ENCODE measurements around the gene AFTPH. TPM values are rescaled to one million over a fixed set of nuclear protein-coding genes. Genes with fewer than 3 reads are reported as not detected.

AFTPH gene
- total RNA-seq, 2 experiments from 2014 or later, result 24.2 to 24.3 TPM

GRCh38 chr2:64609942-64610281, 85.8 kb downstream of the AFTPH start:
- POLR2A ChIA-PET, result interaction anchor here (0.9 to 5.4 kb wide), 6 partner anchors 35 to 141 kb away, joined by 3 to 32 read pairs (median 4); partner anchors contain the start of genes AFTPH and SERTAD2
- Histone ChIP-seq H3K4me3 (ENCODE audit: low read length) (peak overlapping the region; percentile 66), H3K27ac (ENCODE audit: low read depth in 1 of 2, low read length in 2 of 2) (no peak overlapping the region), H3K9me3 (ENCODE audit: control insufficient read depth in 1 of 2, insufficient read depth in 1 of 2, low read length in 2 of 2) (no peaks in the 10 kb centered on the region), H3K27me3 (ENCODE audit: control insufficient read depth in 1 of 2, insufficient read depth in 2 of 2, low read length in 2 of 2) (no peaks in the 10 kb centered on the region), H3K36me3 (ENCODE audit: insufficient read depth, low read length) (no peaks in the 10 kb centered on the region), H3K4me1 (ENCODE audit: insufficient read depth, low read length) (peaks cover 41% of the 10 kb centered on the region)
- no peak for DNase-seq
- H3K27ac Mint-ChIP-seq, result peak overlapping the region; percentile 72
- no peaks in the 10 kb centered on the region for H3K27me3 Mint-ChIP-seq
- TF ChIP-seq, protein P1, sequence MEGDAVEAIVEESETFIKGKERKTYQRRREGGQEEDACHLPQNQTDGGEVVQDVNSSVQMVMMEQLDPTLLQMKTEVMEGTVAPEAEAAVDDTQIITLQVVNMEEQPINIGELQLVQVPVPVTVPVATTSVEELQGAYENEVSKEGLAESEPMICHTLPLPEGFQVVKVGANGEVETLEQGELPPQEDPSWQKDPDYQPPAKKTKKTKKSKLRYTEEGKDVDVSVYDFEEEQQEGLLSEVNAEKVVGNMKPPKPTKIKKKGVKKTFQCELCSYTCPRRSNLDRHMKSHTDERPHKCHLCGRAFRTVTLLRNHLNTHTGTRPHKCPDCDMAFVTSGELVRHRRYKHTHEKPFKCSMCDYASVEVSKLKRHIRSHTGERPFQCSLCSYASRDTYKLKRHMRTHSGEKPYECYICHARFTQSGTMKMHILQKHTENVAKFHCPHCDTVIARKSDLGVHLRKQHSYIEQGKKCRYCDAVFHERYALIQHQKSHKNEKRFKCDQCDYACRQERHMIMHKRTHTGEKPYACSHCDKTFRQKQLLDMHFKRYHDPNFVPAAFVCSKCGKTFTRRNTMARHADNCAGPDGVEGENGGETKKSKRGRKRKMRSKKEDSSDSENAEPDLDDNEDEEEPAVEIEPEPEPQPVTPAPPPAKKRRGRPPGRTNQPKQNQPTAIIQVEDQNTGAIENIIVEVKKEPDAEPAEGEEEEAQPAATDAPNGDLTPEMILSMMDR (IDR thresholded peaks at IDR 0.05), result no peak
- no peak for ATAC-seq (ENCODE audit: poor library complexity)
- H3K4me1 Mint-ChIP-seq (ENCODE audit: low read depth), result peaks cover 26% of the 10 kb centered on the region
- no peaks in the 10 kb centered on the region for H3K9me3 Mint-ChIP-seq
- peak overlapping the region; percentile 89 for H3K4me3 Mint-ChIP-seq
- CTCF ChIA-PET, result interaction anchor here (0.9 to 1.5 kb wide), 11 partner anchors 12 to 279 kb away, joined by 3 to 7 read pairs (median 4); partner anchors contain the start of gene SERTAD2
- H3K36me3 Mint-ChIP-seq (ENCODE audit: low read depth), result no peaks in the 10 kb centered on the region
- intact Hi-C loops (cut with DNase I, micrococcal nuclease), result loop anchor here in 1 of 2 experiments (5.0 kb wide), 1 partner anchor 37 kb away; no protein-coding TSS in a partner anchor

- Histone ChIP-seq H3K27ac (ENCODE audit: low read depth in 1 of 2, low read length in 2 of 2) (no peak overlapping the region), H3K4me1 (ENCODE audit: insufficient read depth, low read length) (peaks cover 41% of the 10 kb centered on the region), H3K27me3 (ENCODE audit: control insufficient read depth in 1 of 2, insufficient read depth in 2 of 2, low read length in 2 of 2) (no peaks in the 10 kb centered on the region), H3K4me3 (ENCODE audit: low read length) (no peak overlapping the region), H3K9me3 (ENCODE audit: control insufficient read depth in 1 of 2, insufficient read depth in 1 of 2, low read length in 2 of 2) (no peaks in the 10 kb centered on the region), H3K36me3 (ENCODE audit: insufficient read depth, low read length) (no peaks in the 10 kb centered on the region)
- H3K4me3 Mint-ChIP-seq, result peak overlapping the region; percentile 89
- H3K27me3 Mint-ChIP-seq, result no peaks in the 10 kb centered on the region
- TF ChIP-seq, protein P1 (IDR thresholded peaks at IDR 0.05), result no peak
- H3K9me3 Mint-ChIP-seq, result no peaks in the 10 kb centered on the region
- H3K36me3 Mint-ChIP-seq (ENCODE audit: low read depth), result no peaks in the 10 kb centered on the region
- DNase-seq (no peak), ATAC-seq (ENCODE audit: poor library complexity) (no peak)
- ChIA-PET POLR2A (interaction anchor here (0.9 to 5.4 kb wide), 2 partner anchors 43 to 87 kb away, joined by 5 to 32 read pairs; partner anchors contain the start of genes AFTPH and SERTAD2), CTCF (interaction anchor here (1.1 to 1.3 kb wide), 3 partner anchors 43 to 280 kb away, joined by 3 to 6 read pairs (median 5); partner anchors contain the start of gene SERTAD2)
- peak overlapping the region; percentile 22 for H3K27ac Mint-ChIP-seq
- peaks cover 26% of the 10 kb centered on the region for H3K4me1 Mint-ChIP-seq (ENCODE audit: low read depth)
- intact Hi-C loops (cut with DNase I, micrococcal nuclease), result no loop called here
Measured at GRCh38 chr2:64610316-64610855, 86.3 kb downstream of the AFTPH start.

DNA sequence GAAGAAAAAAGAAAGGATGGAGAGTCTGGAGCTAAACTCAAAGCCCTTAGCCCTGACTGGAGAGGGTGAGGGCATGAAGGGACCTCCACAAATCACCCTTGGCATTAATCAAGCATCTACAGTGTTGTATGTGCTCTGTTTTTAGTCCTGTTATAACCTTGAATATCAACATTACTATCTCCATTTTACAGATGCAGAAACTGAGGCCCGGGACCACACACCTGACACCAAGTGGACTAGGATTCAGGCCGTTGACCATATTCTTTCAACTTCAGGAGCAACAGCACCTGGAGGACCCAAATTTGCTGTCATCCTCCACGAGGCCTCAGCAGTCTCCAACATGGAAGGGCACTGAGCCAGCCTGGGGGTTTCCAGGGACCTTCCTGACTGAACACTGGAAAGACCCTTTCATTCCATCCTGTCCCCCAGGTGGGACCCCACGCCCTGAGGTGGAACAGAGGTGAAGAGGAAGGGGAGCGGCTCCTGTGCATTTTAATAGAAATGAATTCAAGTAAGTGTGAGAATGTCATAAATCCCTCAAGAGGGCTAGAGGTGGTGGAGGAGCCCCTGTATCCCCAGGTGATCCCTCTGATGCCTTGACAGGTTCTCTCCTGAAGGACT, 88.6 kb downstream of the AFTPH start:
- H3K4me1 Mint-ChIP-seq (ENCODE audit: low read depth), result peaks cover 7% of the 10 kb centered on the region
- no peak overlapping the region for H3K27ac Mint-ChIP-seq
- H3K9me3 Mint-ChIP-seq, result no peaks in the 10 kb centered on the region
- no peaks in the 10 kb centered on the region for H3K27me3 Mint-ChIP-seq
- Histone ChIP-seq H3K27ac (ENCODE audit: low read depth in 1 of 2, low read length in 2 of 2) (no peak overlapping the region), H3K4me3 (ENCODE audit: low read length) (no peak overlapping the region), H3K4me1 (ENCODE audit: insufficient read depth, low read length) (peaks cover 19% of the 10 kb centered on the region), H3K36me3 (ENCODE audit: insufficient read depth, low read length) (no peaks in the 10 kb centered on the region), H3K9me3 (ENCODE audit: control insufficient read depth in 1 of 2, insufficient read depth in 1 of 2, low read length in 2 of 2) (no peaks in the 10 kb centered on the region), H3K27me3 (ENCODE audit: control insufficient read depth in 1 of 2, insufficient read depth in 2 of 2, low read length in 2 of 2) (no peaks in the 10 kb centered on the region)
- H3K36me3 Mint-ChIP-seq (ENCODE audit: low read depth), result no peaks in the 10 kb centered on the region
- intact Hi-C loops (cut with DNase I, micrococcal nuclease), result no loop called here
- H3K4me3 Mint-ChIP-seq, result no peak overlapping the region
- ATAC-seq (ENCODE audit: poor library complexity) (no peak), DNase-seq (peak in 1 of 14 experiments; percentile 3)
- POLR2A ChIA-PET, result no interaction called here
- TF ChIP-seq, protein P1 (IDR thresholded peaks at IDR 0.05), result no peak
- CTCF ChIA-PET, result no interaction called here
